Neuron (in vitro differentiated cells): ENCODE data around the gene IPO11.

Experiments
- H2AFZ ChIP-seq: one replicate; pipeline ENCODE4 v1.6.1; 2013; ENCODE audit warnings: low read depth, mild to moderate bottlenecking, inconsistent platforms, low read length, moderate library complexity
- H3K27me3 ChIP-seq: one replicate; pipeline ENCODE4 v1.6.1; 2013; ENCODE audit warnings: low read length; ENCODE audit not compliant: insufficient read depth
- H3K36me3 ChIP-seq: one replicate; pipeline ENCODE4 v1.6.1; 2013; ENCODE audit warnings: low read length; ENCODE audit not compliant: insufficient read depth
- H3K4me1 ChIP-seq: one replicate; pipeline ENCODE4 v1.6.1; 2013; ENCODE audit warnings: low read length; ENCODE audit not compliant: insufficient read depth
- H3K4me3 ChIP-seq: 2 replicates; pipeline ENCODE4 v1.5.1; 2013; ENCODE audit warnings: mild to moderate bottlenecking, low read length, moderate library complexity
- H3K9me3 ChIP-seq: one replicate; pipeline ENCODE4 v1.6.1; 2013; ENCODE audit warnings: low read length

Gene IPO11

DNA sequence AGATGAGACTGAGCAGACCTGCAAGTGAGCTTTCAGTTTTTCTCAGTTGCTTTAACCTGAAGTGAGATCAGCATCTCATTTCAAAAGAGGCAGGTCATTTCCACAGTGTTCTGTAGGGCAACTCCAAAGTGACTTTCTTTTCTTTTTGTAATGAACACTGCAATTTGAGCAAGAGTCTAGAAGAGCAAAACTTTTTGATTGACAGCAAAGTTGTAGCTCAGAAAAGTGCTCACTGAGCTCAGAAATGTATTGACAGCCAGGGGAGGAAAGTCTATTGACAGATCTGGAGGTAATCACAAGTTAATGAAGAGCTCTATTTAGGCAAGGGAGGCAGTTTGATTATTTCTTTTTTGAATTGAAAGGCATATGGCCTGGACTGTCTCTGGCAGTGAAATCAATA is 220.7 kb downstream of the IPO11 start:
- H3K36me3 ChIP-seq = peaks cover 3% of the 10 kb centered on the region
- H3K9me3 ChIP-seq = no peaks in the 10 kb centered on the region
- no peak overlapping the region for H3K4me3 ChIP-seq
- no peaks in the 10 kb centered on the region for H3K4me1 ChIP-seq
- no peak overlapping the region for H2AFZ ChIP-seq
- H3K27me3 ChIP-seq = no peaks in the 10 kb centered on the region

DNA sequence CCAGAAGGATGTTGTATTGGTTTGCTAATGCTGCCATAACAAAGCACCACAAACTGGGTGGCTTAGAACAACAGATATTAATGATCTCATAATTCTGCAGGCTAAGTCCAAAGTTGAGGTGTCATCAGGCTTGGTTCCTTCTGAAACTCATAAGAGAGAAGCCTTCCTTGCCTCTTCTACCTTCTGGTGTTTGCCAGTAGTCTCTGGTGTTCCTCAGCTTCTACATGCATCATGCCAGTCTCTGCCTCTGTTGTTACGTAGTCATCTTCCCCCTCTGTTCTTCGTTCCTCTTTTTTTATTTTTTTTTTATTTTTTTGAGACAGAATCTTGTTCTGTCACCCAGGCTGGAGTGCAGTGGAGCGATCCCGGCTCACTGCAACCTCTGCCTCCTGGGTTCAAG is 227.9 kb downstream of the IPO11 start:
- Histone ChIP-seq H3K27me3 (no peaks in the 10 kb centered on the region), H3K36me3 (peaks cover 2% of the 10 kb centered on the region), H2AFZ (no peak overlapping the region), H3K9me3 (no peaks in the 10 kb centered on the region), H3K4me1 (no peaks in the 10 kb centered on the region), H3K4me3 (no peak overlapping the region)

DNA sequence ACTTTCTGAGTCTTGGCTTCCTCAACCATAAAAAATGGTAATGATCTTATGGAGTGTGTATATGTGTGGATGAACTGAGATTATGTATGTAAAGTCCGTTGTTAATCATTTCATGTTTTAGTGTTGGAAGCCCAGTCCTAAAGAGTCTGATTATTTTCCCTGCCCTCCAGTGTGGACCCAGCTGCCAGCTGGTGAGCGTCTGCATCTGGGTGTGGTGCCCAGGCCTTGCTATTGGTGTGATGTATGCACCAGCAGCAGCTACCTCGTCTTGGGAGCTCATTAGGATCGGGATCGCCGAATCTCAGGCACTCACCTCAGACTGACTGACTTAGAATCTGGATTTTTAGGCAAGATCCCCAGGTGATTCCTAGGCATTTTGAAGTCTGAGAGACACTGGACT is 229.9 kb downstream of the IPO11 start:
- H3K36me3 ChIP-seq = peaks cover 2% of the 10 kb centered on the region
- no peak overlapping the region for H3K4me3 ChIP-seq
- no peaks in the 10 kb centered on the region for H3K27me3 ChIP-seq
- H3K4me1 ChIP-seq = no peaks in the 10 kb centered on the region
- no peak overlapping the region for H2AFZ ChIP-seq
- no peaks in the 10 kb centered on the region for H3K9me3 ChIP-seq

DNA sequence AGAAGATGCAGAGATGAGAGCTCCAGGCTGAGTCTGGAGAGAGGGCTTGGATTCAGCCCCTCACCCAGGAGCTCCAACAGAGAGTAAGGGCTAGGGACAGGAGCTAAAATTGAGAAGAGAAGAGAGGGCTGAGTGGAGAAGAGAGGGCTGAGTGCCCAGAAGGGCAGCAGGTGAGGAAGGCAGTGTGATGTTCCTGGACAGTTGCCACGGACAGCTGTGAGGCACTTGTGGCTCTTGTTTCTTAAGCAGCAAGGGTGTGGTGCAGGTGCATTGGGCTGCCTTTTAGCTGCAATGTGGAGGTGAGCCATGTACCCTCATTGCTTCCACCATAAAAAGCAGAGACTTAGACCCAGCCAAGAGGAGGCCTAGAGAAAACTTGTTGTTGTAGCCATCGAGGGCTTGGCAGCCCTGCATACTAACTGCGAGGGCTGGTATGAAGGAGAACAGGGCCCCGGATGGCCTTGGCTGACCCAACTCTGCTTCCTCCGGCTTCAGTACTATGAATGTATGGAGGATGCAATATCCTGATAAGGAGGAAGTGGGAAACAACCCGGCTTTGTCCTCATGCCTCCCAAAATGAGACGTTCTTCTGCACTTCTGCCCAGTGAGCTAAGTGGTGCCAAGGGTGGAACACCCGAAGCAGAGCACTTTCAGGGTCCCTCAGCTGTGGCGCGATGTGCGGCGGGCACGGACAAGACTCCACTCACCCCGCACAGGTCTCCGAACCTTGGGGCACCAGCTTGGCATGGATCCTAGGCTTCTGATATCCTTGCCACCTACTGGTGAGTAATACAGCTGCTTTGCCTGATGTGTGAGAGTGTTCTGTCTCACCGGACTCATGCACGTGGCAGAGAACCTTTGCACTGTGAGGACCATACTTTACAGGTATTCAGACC is 231.2 kb downstream of the IPO11 start:
- H3K4me3 ChIP-seq = no peak overlapping the region
- no peaks in the 10 kb centered on the region for H3K4me1 ChIP-seq
- H3K9me3 ChIP-seq = no peaks in the 10 kb centered on the region
- H2AFZ ChIP-seq = no peak overlapping the region
- no peaks in the 10 kb centered on the region for H3K27me3 ChIP-seq
- peaks cover 2% of the 10 kb centered on the region for H3K36me3 ChIP-seq

- Histone ChIP-seq H3K27me3 (no peaks in the 10 kb centered on the region), H3K4me3 (no peak overlapping the region), H3K4me1 (no peaks in the 10 kb centered on the region), H3K36me3 (peaks cover 2% of the 10 kb centered on the region), H3K9me3 (no peaks in the 10 kb centered on the region), H2AFZ (no peak overlapping the region)
Observed at GRCh38 chr5:62645223-62645622, 232.7 kb downstream of the IPO11 start.

DNA sequence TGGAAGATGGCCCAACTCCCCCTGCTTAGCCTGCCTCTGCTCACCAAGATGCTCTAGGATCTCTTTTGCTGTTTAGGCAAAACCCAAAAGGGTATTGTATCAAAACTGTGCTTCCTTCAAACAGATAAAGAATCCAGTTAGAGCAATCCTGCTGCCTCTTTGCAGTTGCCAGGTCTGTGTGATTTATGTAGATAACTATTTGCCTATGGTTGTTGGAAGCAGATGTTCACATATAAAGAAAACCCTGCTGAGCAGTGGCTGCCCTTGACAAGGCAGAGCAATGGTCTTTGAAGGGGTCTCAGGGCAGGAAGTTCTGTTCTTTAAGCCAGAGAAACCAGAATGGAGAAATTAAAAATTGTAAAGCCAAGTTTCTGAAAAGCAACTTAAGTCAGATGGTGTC is 234.7 kb downstream of the IPO11 start:
- peaks cover 2% of the 10 kb centered on the region for H3K36me3 ChIP-seq
- H2AFZ ChIP-seq = no peak overlapping the region
- no peaks in the 10 kb centered on the region for H3K4me1 ChIP-seq
- no peaks in the 10 kb centered on the region for H3K9me3 ChIP-seq
- no peaks in the 10 kb centered on the region for H3K27me3 ChIP-seq
- no peak overlapping the region for H3K4me3 ChIP-seq

DNA sequence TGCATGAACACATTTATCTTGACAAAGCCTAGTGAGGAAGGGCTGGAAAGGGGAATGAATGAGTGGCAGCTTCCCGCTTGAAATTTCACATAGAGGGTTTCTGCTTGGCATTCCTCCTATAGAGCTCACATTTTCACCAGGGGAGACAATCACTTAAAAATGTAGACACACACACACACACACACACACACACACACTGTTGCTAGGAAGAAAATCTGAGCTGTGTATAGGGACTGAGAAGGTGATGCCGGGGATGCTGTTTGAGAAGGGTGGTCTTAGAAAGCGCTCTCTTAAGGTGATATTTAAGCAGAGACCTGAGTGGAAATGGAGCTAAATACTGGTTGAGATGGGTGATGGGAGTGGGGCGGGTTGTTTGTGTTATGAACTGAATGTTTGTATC is 236.5 kb downstream of the IPO11 start:
- Histone ChIP-seq H3K36me3 (peaks cover 2% of the 10 kb centered on the region), H3K4me1 (no peaks in the 10 kb centered on the region), H3K4me3 (no peak overlapping the region), H3K9me3 (no peaks in the 10 kb centered on the region), H2AFZ (no peak overlapping the region), H3K27me3 (no peaks in the 10 kb centered on the region)

GRCh38 chr5:62649476-62650113 is 237.0 kb downstream of the IPO11 start:
- no peaks in the 10 kb centered on the region for H3K9me3 ChIP-seq
- H3K4me3 ChIP-seq = no peak overlapping the region
- H3K27me3 ChIP-seq = no peaks in the 10 kb centered on the region
- H2AFZ ChIP-seq = no peak overlapping the region
- no peaks in the 10 kb centered on the region for H3K4me1 ChIP-seq
- no peaks in the 10 kb centered on the region for H3K36me3 ChIP-seq

DNA sequence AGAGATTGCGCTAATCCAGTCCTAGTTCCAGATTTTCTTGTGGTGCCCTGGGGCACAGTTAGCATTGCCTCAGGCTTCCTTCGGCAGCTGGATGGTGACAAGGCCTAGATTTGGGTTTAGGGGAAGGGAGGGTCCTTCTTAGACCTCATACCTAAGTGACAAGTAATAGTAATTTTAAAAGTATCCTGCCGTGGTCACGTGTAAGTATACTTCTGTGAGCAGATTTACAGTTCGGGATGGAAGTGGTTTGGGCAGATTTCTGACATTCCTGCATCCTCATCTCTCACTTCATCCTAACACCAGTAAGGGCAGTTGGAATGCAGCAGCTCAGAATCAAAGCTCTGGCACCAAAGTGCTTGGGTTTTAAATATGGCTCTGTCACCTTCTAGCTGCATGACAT is 237.6 kb downstream of the IPO11 start:
- Histone ChIP-seq H3K36me3 (no peaks in the 10 kb centered on the region), H3K4me1 (no peaks in the 10 kb centered on the region), H2AFZ (no peak overlapping the region), H3K27me3 (no peaks in the 10 kb centered on the region), H3K4me3 (no peak overlapping the region), H3K9me3 (no peaks in the 10 kb centered on the region)

DNA sequence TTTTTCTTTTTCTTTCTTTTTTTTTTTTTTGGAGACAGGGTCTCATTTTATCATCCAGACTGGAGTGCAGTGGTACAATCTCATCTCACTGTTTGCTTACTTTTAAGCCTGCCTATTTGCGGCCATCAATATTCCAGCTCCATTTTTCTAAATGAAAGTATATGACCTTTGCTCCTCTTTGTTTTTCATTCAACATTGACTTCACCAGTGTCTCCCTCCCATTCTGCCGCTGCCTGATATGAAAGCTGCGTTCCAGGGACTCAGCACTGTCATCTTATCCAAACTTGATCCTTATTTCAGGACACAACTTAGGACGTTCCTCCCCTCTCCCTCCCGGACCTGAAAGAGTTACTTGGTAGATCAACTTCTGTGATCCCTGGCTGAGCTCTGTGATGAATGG is 239.7 kb downstream of the IPO11 start:
- H3K9me3 ChIP-seq = no peaks in the 10 kb centered on the region
- H3K4me1 ChIP-seq = no peaks in the 10 kb centered on the region
- H3K27me3 ChIP-seq = no peaks in the 10 kb centered on the region
- H3K36me3 ChIP-seq = no peaks in the 10 kb centered on the region
- no peak overlapping the region for H2AFZ ChIP-seq
- H3K4me3 ChIP-seq = no peak overlapping the region

- Histone ChIP-seq H3K4me3 (no peak overlapping the region), H3K4me1 (no peaks in the 10 kb centered on the region)
Observed at GRCh38 chr5:62653001-62653863, 240.7 kb downstream of the IPO11 start.

DNA sequence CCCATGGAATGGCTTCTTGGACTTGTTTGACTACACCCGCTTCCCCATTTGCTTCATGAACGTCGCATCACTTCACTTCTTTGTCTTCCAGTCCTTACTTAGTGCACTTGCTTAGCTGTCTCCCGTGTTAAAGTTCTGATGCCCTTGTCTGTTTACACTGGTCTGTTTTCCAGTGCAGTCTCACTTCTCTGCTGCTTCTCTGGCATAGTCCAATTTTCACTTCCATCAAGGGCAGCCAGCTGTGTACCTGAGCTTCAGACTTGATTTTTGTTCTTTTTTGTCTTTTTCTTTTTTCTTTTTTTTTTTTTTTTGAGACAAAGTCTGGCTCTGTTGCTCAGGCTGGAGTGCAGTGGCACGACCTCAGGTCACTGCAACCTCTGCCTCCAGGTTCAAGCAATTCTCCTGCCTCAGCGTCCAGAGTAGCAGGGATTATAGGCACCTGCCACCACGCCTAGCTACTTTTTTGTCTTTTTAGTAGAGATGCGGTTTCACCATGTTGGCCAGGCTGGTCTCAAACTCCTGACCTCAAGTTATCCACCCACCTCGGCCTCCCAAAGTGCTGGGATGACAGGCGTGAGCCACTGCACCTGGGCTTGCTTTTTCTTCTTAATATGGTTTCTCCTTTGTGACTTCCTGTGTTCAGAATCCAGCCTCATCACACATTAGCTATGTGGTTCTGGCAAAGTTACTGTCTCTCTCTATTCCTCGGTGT is 241.5 kb downstream of the IPO11 start:
- Histone ChIP-seq H3K9me3 (no peaks in the 10 kb centered on the region), H2AFZ (no peak overlapping the region), H3K27me3 (no peaks in the 10 kb centered on the region), H3K36me3 (no peaks in the 10 kb centered on the region), H3K4me1 (no peaks in the 10 kb centered on the region), H3K4me3 (no peak overlapping the region)

More at GRCh38 chr5:62653001-62653863, 240.7 kb downstream of the IPO11 start:
- Histone ChIP-seq H3K9me3 (no peaks in the 10 kb centered on the region), H2AFZ (no peak overlapping the region), H3K27me3 (no peaks in the 10 kb centered on the region), H3K36me3 (no peaks in the 10 kb centered on the region)
